Measurements from ENCODE around the gene SNX2.

Gene SNX2

GRCh38 chr5:122858451-122858850, 83.6 kb downstream of the SNX2 start:
- TF ChIP-seq, protein P1, sequence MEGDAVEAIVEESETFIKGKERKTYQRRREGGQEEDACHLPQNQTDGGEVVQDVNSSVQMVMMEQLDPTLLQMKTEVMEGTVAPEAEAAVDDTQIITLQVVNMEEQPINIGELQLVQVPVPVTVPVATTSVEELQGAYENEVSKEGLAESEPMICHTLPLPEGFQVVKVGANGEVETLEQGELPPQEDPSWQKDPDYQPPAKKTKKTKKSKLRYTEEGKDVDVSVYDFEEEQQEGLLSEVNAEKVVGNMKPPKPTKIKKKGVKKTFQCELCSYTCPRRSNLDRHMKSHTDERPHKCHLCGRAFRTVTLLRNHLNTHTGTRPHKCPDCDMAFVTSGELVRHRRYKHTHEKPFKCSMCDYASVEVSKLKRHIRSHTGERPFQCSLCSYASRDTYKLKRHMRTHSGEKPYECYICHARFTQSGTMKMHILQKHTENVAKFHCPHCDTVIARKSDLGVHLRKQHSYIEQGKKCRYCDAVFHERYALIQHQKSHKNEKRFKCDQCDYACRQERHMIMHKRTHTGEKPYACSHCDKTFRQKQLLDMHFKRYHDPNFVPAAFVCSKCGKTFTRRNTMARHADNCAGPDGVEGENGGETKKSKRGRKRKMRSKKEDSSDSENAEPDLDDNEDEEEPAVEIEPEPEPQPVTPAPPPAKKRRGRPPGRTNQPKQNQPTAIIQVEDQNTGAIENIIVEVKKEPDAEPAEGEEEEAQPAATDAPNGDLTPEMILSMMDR (conservative IDR thresholded peaks at IDR 0.05) = no peak
- H3K27ac ChIP-seq = no peak overlapping the region; the same call in 1 of the 2 replicates

DNA sequence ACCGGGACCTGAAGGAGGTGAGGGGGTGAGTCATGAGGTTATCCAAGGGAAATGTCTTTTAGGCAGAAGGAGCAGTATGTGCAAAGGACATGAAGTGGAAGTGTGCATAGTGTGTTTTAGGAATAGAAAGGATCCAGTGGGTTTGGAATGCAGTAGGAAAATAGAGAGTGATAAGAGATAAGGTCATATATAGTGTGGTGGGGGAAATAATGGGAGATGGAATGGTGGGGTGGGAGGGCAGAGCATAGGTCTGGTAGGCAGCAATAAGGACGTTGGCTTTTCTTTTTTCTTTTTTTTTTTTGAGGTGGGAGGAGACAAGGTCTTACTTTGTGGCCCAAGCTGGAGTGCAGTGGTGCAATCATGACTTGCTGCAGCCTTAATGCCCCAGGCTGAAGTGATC, 88.4 kb downstream of the SNX2 start:
- no peak overlapping the region for H3K27ac ChIP-seq
- TF ChIP-seq, protein P1 (conservative IDR thresholded peaks at IDR 0.05) = no peak

GRCh38 chr5:122863721-122864120, 88.8 kb downstream of the SNX2 start:
- TF ChIP-seq, protein P1 (conservative IDR thresholded peaks at IDR 0.05) = no peak
- no peak overlapping the region for H3K27ac ChIP-seq

- no peak overlapping the region for H3K27ac ChIP-seq
- TF ChIP-seq, protein P1 (conservative IDR thresholded peaks at IDR 0.05) = no peak
Measured at GRCh38 chr5:122864400-122864799, 89.5 kb downstream of the SNX2 start.

DNA sequence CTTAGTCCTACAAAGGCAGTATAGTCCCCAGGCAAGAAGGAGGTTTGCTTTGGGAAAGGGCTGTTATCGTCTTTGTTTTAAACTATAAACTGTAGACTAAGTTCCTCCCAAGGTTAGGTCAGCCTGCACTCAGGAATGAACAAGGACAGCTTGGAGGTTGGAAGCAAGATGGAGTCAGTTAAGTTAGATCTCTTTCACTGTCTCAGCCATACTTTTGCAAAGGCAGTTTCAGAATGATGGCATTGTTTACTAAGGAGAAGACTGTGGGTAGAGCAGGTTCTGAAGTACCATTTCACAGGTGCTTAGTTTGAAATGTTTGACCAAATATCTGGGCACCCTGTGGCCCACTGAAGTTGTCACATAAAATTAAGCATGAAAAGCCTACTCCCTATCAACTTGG, 90.0 kb downstream of the SNX2 start:
- TF ChIP-seq, protein P1 (conservative IDR thresholded peaks at IDR 0.05) = no peak
- no peak overlapping the region for H3K27ac ChIP-seq

- TF ChIP-seq, protein P1 (conservative IDR thresholded peaks at IDR 0.05) = no peak
- H3K27ac ChIP-seq = no peak overlapping the region
Measured at GRCh38 chr5:122870219-122870856, 95.5 kb downstream of the SNX2 start.

GRCh38 chr5:122871661-122872060, 96.8 kb downstream of the SNX2 start:
- no peak overlapping the region for H3K27ac ChIP-seq
- TF ChIP-seq, protein P1 (conservative IDR thresholded peaks at IDR 0.05) = no peak

Measured in VCaP (cell line).